Measurements from ENCODE around the gene SRC.

SRC gene

GRCh38 chr20:37340998-37341397 lies 4.9 kb upstream of the SRC start:
- ChIA-PET POLR2A (interaction anchor here (1.0 kb wide), 1 partner anchor 52 kb away, joined by 3 read pairs; the partner anchor contains the start of gene MANBAL), CTCF (no interaction called here)
- DNase-seq (ENCODE audit: extremely low spot score) = no peak
- no peak for TF ChIP-seq NFRKB (IDR thresholded peaks at IDR 0.05)
- no peak for TF ChIP-seq PKNOX1 (IDR thresholded peaks at IDR 0.05)
- TF ChIP-seq LEF1 (IDR thresholded peaks at IDR 0.05; ENCODE audit: borderline replicate concordance) = no peak
- no peak for TF ChIP-seq CTBP1 (IDR thresholded peaks at IDR 0.05; ENCODE audit: borderline replicate concordance)
- TF ChIP-seq SP1 (IDR thresholded peaks at IDR 0.05) = no peak
- TF ChIP-seq ARNT (IDR thresholded peaks at IDR 0.05) = no peak
- TF ChIP-seq FOXM1 (IDR thresholded peaks at IDR 0.05; ENCODE audit: borderline replicate concordance) = no peak
- TF ChIP-seq BHLHE40 (IDR thresholded peaks at IDR 0.05; ENCODE audit: borderline replicate concordance) = no peak
- TF ChIP-seq HDGF (IDR thresholded peaks at IDR 0.05; ENCODE audit: borderline replicate concordance) = no peak
- TF ChIP-seq SUZ12 (IDR thresholded peaks at IDR 0.05) = no peak
- TF ChIP-seq FOXA1 (IDR thresholded peaks at IDR 0.05) = no peak
- TF ChIP-seq ELF4 (IDR thresholded peaks at IDR 0.05) = no peak
- TF ChIP-seq TARDBP (IDR thresholded peaks at IDR 0.05) = no peak
- no peak for TF ChIP-seq L3MBTL2 (conservative IDR thresholded peaks at IDR 0.05)
- TF ChIP-seq ZNF384 (IDR thresholded peaks at IDR 0.05) = no peak
- TF ChIP-seq FOXK2 (IDR thresholded peaks at IDR 0.05) = no peak

GRCh38 chr20:37341632-37342031 lies 4.3 kb upstream of the SRC start:
- TF ChIP-seq L3MBTL2 (conservative IDR thresholded peaks at IDR 0.05) (no peak), NFRKB (IDR thresholded peaks at IDR 0.05) (no peak), ZNF384 (IDR thresholded peaks at IDR 0.05) (no peak), SUZ12 (IDR thresholded peaks at IDR 0.05) (no peak)
- CTCF ChIA-PET = no interaction called here
- DNase-seq (ENCODE audit: extremely low spot score) = no peak
- POLR2A ChIA-PET = no interaction called here

DNA sequence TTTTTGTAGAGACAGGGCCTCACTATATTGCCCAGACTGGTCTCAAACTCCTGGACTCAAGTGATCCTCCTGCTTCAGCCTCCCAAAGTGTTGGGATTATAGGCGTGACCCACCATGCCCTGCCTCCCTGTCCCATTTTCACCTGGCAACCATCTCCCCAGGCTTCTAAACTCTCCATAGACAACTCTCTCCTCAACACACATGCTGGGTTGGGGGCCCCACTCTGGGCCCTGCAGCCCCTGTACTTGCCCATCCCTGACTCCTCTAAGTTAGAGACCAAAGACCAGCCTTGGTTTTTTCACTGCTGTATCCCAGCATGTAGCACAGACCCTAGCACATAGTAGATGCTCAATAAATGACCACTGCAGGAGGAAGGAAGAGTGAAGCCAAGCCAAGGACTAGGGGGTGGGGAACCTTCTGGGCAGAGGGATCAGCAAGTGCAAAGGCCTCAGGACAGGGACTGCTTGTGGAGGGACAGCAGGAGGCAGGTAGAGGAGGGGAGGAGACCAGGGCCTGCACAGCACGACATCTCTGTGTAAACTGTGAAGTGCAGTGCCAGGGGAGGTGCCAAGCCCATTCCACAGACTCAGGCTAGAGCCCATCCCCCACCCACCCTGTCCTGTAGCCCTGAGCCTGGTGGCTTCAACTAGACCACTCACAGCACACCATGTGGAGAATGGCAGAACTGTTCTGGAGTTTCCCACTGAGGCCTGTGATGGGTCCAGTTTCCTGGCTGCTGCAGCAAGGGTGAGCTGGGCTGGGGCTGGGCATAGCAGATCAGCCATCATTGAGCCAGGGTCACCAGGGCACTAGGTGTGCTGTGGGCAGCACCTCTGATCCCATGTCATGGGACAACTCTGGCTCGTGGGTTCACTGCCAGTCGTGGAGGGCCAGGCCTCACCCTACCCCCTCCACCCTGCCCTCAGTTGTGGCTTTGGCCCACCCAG lies 3.4 kb upstream of the SRC start:
- TF ChIP-seq CTBP1 (IDR thresholded peaks at IDR 0.05; ENCODE audit: borderline replicate concordance) = no peak
- no peak for TF ChIP-seq ZNF384 (IDR thresholded peaks at IDR 0.05)
- no peak for TF ChIP-seq ELF4 (IDR thresholded peaks at IDR 0.05)
- no peak for TF ChIP-seq HDGF (IDR thresholded peaks at IDR 0.05; ENCODE audit: borderline replicate concordance)
- TF ChIP-seq FOXA1 (IDR thresholded peaks at IDR 0.05) = no peak
- no peak for TF ChIP-seq FOXM1 (IDR thresholded peaks at IDR 0.05; ENCODE audit: borderline replicate concordance)
- no peak for TF ChIP-seq NFRKB (IDR thresholded peaks at IDR 0.05)
- TF ChIP-seq LEF1 (IDR thresholded peaks at IDR 0.05; ENCODE audit: borderline replicate concordance) = no peak
- no peak for TF ChIP-seq ARNT (IDR thresholded peaks at IDR 0.05)
- no peak for TF ChIP-seq BHLHE40 (IDR thresholded peaks at IDR 0.05; ENCODE audit: borderline replicate concordance)
- TF ChIP-seq FOXK2 (IDR thresholded peaks at IDR 0.05) = no peak
- TF ChIP-seq L3MBTL2 (conservative IDR thresholded peaks at IDR 0.05) = no peak
- no peak for TF ChIP-seq SP1 (IDR thresholded peaks at IDR 0.05)
- no peak for TF ChIP-seq TARDBP (IDR thresholded peaks at IDR 0.05)
- no peak for TF ChIP-seq PKNOX1 (IDR thresholded peaks at IDR 0.05)
- TF ChIP-seq SUZ12 (IDR thresholded peaks at IDR 0.05) = no peak
- CTCF ChIA-PET = no interaction called here
- peak; percentile 44 for DNase-seq (ENCODE audit: extremely low spot score)
- POLR2A ChIA-PET = no interaction called here

DNA sequence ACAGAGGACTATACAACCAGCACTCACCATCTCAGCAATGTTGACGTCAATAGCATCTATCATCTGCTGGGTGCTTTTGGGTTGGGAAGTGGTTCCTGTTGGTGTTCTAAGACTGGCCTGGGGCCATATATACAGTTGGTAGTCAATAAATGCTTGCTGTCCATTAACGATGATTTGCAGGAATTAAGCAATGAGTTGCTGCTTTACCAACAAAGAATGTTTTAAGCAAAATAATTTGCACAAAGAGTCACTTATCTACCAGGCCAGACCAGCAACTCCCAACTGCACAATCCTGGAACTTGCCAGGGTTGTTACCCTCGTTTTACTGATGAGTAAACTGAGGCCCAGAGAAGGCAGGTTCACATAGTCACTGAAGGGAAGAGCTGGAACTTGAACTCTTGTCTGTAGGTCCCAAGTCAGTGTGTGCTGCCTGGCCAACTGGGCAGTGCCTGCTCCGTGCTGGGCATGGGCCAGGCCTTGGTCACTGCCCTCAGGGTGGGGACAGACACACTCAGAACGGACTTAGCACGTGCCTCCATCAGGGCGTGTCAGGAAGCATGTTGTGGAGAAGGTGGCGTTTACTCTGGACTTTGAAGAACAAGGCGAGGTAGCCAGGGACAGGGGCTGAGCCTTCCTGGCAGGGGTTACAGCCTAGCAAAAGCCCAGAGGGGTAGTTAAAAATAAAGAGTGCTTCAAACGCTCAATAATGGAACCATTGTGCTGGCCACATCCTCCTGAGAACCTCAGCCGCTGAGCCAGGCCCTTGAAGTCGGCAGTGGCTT lies 2.5 kb upstream of the SRC start:
- ChIA-PET CTCF (no interaction called here), POLR2A (no interaction called here)
- no peak for DNase-seq (ENCODE audit: extremely low spot score)
- no peak for TF ChIP-seq SP1 (IDR thresholded peaks at IDR 0.05)
- TF ChIP-seq NFRKB (IDR thresholded peaks at IDR 0.05) = no peak
- no peak for TF ChIP-seq FOXM1 (IDR thresholded peaks at IDR 0.05; ENCODE audit: borderline replicate concordance)
- no peak for TF ChIP-seq ZNF384 (IDR thresholded peaks at IDR 0.05)
- no peak for TF ChIP-seq ARNT (IDR thresholded peaks at IDR 0.05)
- TF ChIP-seq PKNOX1 (IDR thresholded peaks at IDR 0.05) = no peak
- TF ChIP-seq ELF4 (IDR thresholded peaks at IDR 0.05) = no peak
- no peak for TF ChIP-seq HDGF (IDR thresholded peaks at IDR 0.05; ENCODE audit: borderline replicate concordance)
- TF ChIP-seq L3MBTL2 (conservative IDR thresholded peaks at IDR 0.05) = no peak
- no peak for TF ChIP-seq BHLHE40 (IDR thresholded peaks at IDR 0.05; ENCODE audit: borderline replicate concordance)

DNA sequence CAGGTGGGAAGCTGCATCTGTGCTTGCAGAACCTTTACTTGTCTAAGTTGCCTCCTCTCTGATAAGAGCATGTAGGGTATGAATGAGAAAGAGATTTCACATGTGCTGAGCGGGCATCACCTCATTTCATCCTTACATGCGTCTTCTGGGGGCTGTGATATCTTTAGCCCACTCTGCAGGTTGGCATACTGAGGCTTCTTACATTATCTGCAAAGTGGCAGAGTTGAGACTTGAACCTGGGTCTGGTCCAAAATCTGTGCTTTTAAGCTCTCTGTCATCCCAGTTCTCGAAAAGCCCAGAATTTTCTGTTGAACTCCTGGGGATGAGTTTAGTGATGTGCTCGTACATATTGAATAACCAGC lies 2.0 kb upstream of the SRC start:
- CTCF ChIA-PET = no interaction called here
- TF ChIP-seq NFRKB (IDR thresholded peaks at IDR 0.05) (no peak), CTBP1 (IDR thresholded peaks at IDR 0.05; ENCODE audit: borderline replicate concordance) (no peak), LEF1 (IDR thresholded peaks at IDR 0.05; ENCODE audit: borderline replicate concordance) (no peak), FOXA1 (IDR thresholded peaks at IDR 0.05) (no peak), TARDBP (IDR thresholded peaks at IDR 0.05) (no peak), BHLHE40 (IDR thresholded peaks at IDR 0.05; ENCODE audit: borderline replicate concordance) (no peak), HDGF (IDR thresholded peaks at IDR 0.05; ENCODE audit: borderline replicate concordance) (no peak), ARNT (IDR thresholded peaks at IDR 0.05) (no peak), ELF4 (IDR thresholded peaks at IDR 0.05) (no peak), SUZ12 (IDR thresholded peaks at IDR 0.05) (no peak), L3MBTL2 (conservative IDR thresholded peaks at IDR 0.05) (no peak), ZNF384 (IDR thresholded peaks at IDR 0.05) (no peak), FOXM1 (IDR thresholded peaks at IDR 0.05; ENCODE audit: borderline replicate concordance) (no peak), PKNOX1 (IDR thresholded peaks at IDR 0.05) (no peak), FOXK2 (IDR thresholded peaks at IDR 0.05) (no peak), SP1 (IDR thresholded peaks at IDR 0.05) (no peak)
- POLR2A ChIA-PET = interaction anchor here (1.7 kb wide), 1 partner anchor 54 kb away, joined by 4 read pairs; the partner anchor contains the start of gene MANBAL
- no peak for DNase-seq (ENCODE audit: extremely low spot score)
